Thoracic aorta (tissue), 2 donors: ENCODE results near the gene PHOSPHO2. TPM values are rescaled to one million over a fixed set of nuclear protein-coding genes. Genes with fewer than 3 reads are reported as not detected.

Source experiments
- ATAC-seq: fragments of 150-250 bp; one replicate; pipeline ENCODE4 v1.8.0; 2017; ENCODE audit warnings: low read depth; ENCODE audit not compliant: insufficient number of reproducible peaks, low FRiP score
- DNase-seq: peaks from one replicate; pipeline ENCODE4 v3.0.0-alpha.2; 2020; ENCODE audit warnings: low spot score
- H3K27ac ChIP-seq, 2 donors: fragments of 200-600 bp; sonication (generic); 1 replicate in 1 of 2; 2 replicates in 1 of 2; pipeline ENCODE4 v1.5.1; 2016; ENCODE audit warnings: mild to moderate bottlenecking in 2 of 2, moderate library complexity in 2 of 2
- H3K27me3 ChIP-seq: fragments of 200-600 bp; sonication (generic); replicated peaks from 2 replicates; pipeline ENCODE4 v1.6.0; 2016; ENCODE audit warnings: mild to moderate bottlenecking; ENCODE audit not compliant: insufficient read depth
- H3K36me3 ChIP-seq: fragments of 200-600 bp; sonication (generic); one replicate; pipeline ENCODE4 v1.5.1; 2016
- H3K4me1 ChIP-seq, 2 donors: fragments of 200-600 bp; sonication (generic); 1 replicate in 1 of 2; 2 replicates in 1 of 2; pipeline versions ENCODE4 v1.5.1 to v1.6.0; 2016; ENCODE audit warnings: low read depth in 2 of 2, mild to moderate bottlenecking in 1 of 2; ENCODE audit not compliant: control insufficient read depth in 1 of 2
- H3K4me3 ChIP-seq: fragments of 200-600 bp; sonication (generic); 2 replicates; pipeline ENCODE4 v1.5.1; 2016; ENCODE audit warnings: mild to moderate bottlenecking
- H3K9me3 ChIP-seq: fragments of 200-600 bp; sonication (generic); 2 replicates; pipeline ENCODE4 v1.5.1; 2016
- CTCF ChIP-seq: fragments of 200-600 bp; sonication (generic); IDR thresholded peaks from one replicate; pipeline ENCODE4 v1.5.1; 2019; ENCODE audit warnings: antibody characterized with exemption
- total RNA-seq, 2 donors: library from RNA; depleted of rRNA; stranded (reverse); fragments of >200 nt; gene quantifications; one replicate each; pipeline versions ENCODE4 v1.1.0 to v1.2.3, GENCODE V29; 2016

PHOSPHO2 gene
- total RNA-seq, 2 donors from 2014 or later, result 0.92 to 3.2 TPM

DNA sequence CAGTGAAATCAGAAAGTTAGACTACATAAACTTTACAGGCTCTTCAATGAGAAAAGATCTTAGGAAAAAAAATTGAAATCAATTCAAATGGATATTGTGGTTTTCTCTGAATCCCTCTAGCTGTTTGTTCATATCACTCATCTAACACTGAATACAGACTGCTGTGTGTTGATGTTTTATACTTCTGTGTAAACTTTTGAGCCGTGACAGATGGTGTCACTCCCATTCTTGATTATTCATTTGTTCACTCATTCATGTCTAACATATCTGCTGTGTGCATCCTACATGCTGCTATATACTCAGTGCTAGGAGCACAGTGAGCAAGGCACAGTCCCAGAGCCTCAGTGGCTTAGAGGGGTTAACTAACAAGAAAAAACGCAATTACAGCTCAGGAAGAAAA lies 52.0 kb downstream of the PHOSPHO2 start:
- ATAC-seq (no peak), DNase-seq (no peak)
- no peak for TF ChIP-seq CTCF
- H3K4me3 ChIP-seq, result no peak overlapping the region
- no peak overlapping the region for H3K27ac ChIP-seq
- H3K4me1 ChIP-seq, result no peaks in the 10 kb centered on the region
- H3K9me3 ChIP-seq, result no peaks in the 10 kb centered on the region
- H3K27me3 ChIP-seq, result no peaks in the 10 kb centered on the region
- H3K36me3 ChIP-seq, result no peaks in the 10 kb centered on the region

DNA sequence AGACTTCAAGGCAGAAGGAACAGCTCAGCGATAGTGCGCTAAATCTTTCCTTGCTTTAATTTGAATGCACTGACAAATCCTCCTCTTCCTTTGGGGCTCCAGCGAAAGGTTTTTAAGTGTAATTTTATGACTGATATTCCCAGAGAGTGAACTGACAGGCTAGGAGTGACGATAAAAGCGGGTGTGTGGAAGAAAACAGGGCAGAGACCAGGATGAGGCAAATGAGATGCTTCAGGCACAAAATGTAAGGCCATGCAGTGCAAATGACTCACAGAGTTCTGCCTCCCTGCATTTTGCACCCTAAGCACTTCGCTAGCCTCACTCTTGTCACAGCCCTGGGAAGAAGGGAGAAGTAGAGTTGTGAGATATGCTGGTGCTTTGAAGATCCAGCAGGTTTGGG lies 54.0 kb downstream of the PHOSPHO2 start:
- DNase-seq, result no peak
- H3K36me3 ChIP-seq, result no peaks in the 10 kb centered on the region
- no peaks in the 10 kb centered on the region for H3K27me3 ChIP-seq
- no peak overlapping the region for H3K27ac ChIP-seq
- no peaks in the 10 kb centered on the region for H3K9me3 ChIP-seq
- no peak overlapping the region for H3K4me3 ChIP-seq
- no peak for TF ChIP-seq CTCF
- no peak for ATAC-seq
- H3K4me1 ChIP-seq, result no peaks in the 10 kb centered on the region

Other genes starting within 250 kb of the PHOSPHO2 start
- gene BBS5, start 215.0 kb upstream of the PHOSPHO2 start, total RNA-seq, result 10 to 100 TPM; 13.6 to 21.1 TPM
- 1 to 10 TPM in 1 of 2 donors, under 1 TPM in 1; 0.28 to 1.2 TPM for gene KLHL41, start 184.8 kb upstream of the PHOSPHO2 start, total RNA-seq
- 10 to 100 TPM; 11.5 to 15.2 TPM for gene FASTKD1, start 120.6 kb upstream of the PHOSPHO2 start, total RNA-seq
- gene PPIG, start 110.1 kb upstream of the PHOSPHO2 start, total RNA-seq, result 10 to 100 TPM; 30.9 to 68.5 TPM
- not detected for gene CFAP210, start 64 bp upstream of the PHOSPHO2 start, total RNA-seq
- 10 to 100 TPM in 1 of 2 donors, 1 to 10 TPM in 1; 7.9 to 11.5 TPM for gene KLHL23, start 39.4 kb downstream of the PHOSPHO2 start, total RNA-seq
- 100 to 1,000 TPM in 1 of 2 donors, 10 to 100 TPM in 1; 65.9 to 335 TPM for gene SSB, start 104.4 kb downstream of the PHOSPHO2 start, total RNA-seq
- 10 to 100 TPM; 25.3 to 73.5 TPM for gene METTL5, start 130.4 kb downstream of the PHOSPHO2 start, total RNA-seq
- gene UBR3, start 133.0 kb downstream of the PHOSPHO2 start, total RNA-seq, result 10 to 100 TPM; 62.1 to 98.6 TPM